Activated CD4-positive, alpha-beta T cell treated with anti-CD3 and anti-CD28 coated beads, Interleukin-2, amount 50 U/mL, for 4 hours (primary cell): Measurements from ENCODE around the gene FZR1.
A peak's percentile ranks its signal among the peaks of the same experiment; 100 is the strongest.
"Not testable (repeated sequence)": the region's sequence is repeated elsewhere in the genome, so short reads cannot be mapped to it uniquely, and the experiment has no call there.

ENCODE experiments used
- DNase-seq, 2 experiments: peaks; one replicate each; pipeline ENCODE4 v3.0.0-alpha.2; 2020

Gene FZR1

GRCh38 chr19:3575949-3576673 lies 70.0 kb downstream of the FZR1 start:
- DNase-seq = no peak

GRCh38 chr19:3576696-3577443 lies 70.8 kb downstream of the FZR1 start:
- no peak for DNase-seq

GRCh38 chr19:3577723-3578344 lies 71.7 kb downstream of the FZR1 start:
- no peak for DNase-seq

- no peak for DNase-seq
Observed at GRCh38 chr19:3578390-3578789, 72.3 kb downstream of the FZR1 start.

- no peak for DNase-seq
Observed at GRCh38 chr19:3580156-3580934, 74.2 kb downstream of the FZR1 start.

- DNase-seq = not testable (repeated sequence)
Observed at GRCh38 chr19:3581792-3582191, 75.7 kb downstream of the FZR1 start.

GRCh38 chr19:3584036-3584802 lies 78.1 kb downstream of the FZR1 start:
- not testable (repeated sequence) for DNase-seq

- DNase-seq = no peak
Observed at GRCh38 chr19:3585301-3586126, 79.4 kb downstream of the FZR1 start, which contains the start of gene GIPC3. TSS of gene GIPC3 (plus strand) at chr19:3585478. CDS start at chr19:3585598, 120 bp downstream.

GRCh38 chr19:3586127-3586626 lies 80.1 kb downstream of the FZR1 start:
- DNase-seq = peak in 1 of 2 experiments; percentile 35

GRCh38 chr19:3586707-3587346 lies 80.7 kb downstream of the FZR1 start:
- no peak for DNase-seq
